Left ventricle myocardium inferior (tissue), 1 donor: ENCODE results near the gene TAC3. TPM values are rescaled to one million over a fixed set of nuclear protein-coding genes. Genes with fewer than 3 reads are reported as not detected.
"Not testable (repeated sequence)": the region's sequence is repeated elsewhere in the genome, so short reads cannot be mapped to it uniquely, and the experiment has no call there.

Experiments
- DNase-seq: peaks from one replicate; pipeline ENCODE4 v3.0.0-alpha.2; 2020
- H3K27ac ChIP-seq: fragments of 200-600 bp; replicated peaks from 2 replicates; pipeline ENCODE4 v1.8.0; 2021
- H3K27me3 ChIP-seq: fragments of 200-600 bp; 2 replicates; pipeline ENCODE4 v1.8.0; 2021; ENCODE audit warnings: low read depth
- H3K36me3 ChIP-seq: fragments of 200-600 bp; 2 replicates; pipeline ENCODE4 v1.8.0; 2021
- H3K4me1 ChIP-seq: fragments of 200-600 bp; 2 replicates; pipeline ENCODE4 v1.8.0; 2021
- H3K4me3 ChIP-seq: fragments of 200-600 bp; 2 replicates; pipeline ENCODE4 v1.8.0; 2021; ENCODE audit warnings: mild to moderate bottlenecking, moderate library complexity
- H3K9me3 ChIP-seq: fragments of 200-600 bp; replicated peaks from 2 replicates; pipeline ENCODE4 v1.8.0; 2021
- intact Hi-C: fragments of 100-400 bp; cut with micrococcal nuclease; formaldehyde crosslinking; loops from one replicate; pipeline ENCODE4 v1.11.0; 2022
- total RNA-seq: library from RNA; stranded (reverse); fragmentation: NEBNext Ultra II Directional; extraction: Animal tissue kit (Norgen Biotek cat#: 25700); gene quantifications from one replicate; pipeline ENCODE4 v1.2.1, GENCODE V29; 2021
- TF ChIP-seq, protein P1 (sequence below): fragments of 200-600 bp; IDR thresholded peaks from 2 replicates; pipeline ENCODE4 v1.8.0; 2021; ENCODE audit warnings: antibody characterized with exemption, mild to moderate bottlenecking, borderline replicate concordance
- donor health status: DM: no; HTN: yes; CAD: no; lungs with severe emphysema.

Gene TAC3
- total RNA-seq, 1 donor from 2014 or later, result not detected

DNA sequence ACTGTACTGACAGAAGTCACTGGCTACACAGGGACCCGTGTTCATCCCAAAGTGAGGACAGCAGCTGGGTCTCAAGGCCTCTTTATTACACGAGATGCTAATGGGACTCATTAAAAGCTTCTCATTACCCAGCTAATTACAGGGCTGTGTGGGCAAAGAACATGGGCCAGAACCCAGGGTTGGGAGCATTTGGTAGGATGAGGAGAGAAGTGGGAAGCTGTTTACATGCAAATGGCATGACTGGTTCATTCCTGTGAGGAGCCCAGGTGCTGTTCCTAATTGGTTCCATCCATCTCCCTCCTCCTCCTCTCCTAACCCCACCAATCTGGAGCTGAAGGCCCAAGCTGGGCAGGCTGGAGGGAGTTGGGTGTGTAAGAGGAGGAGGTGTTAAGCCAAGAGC is 8.9 kb upstream of the TAC3 start:
- peaks cover 63% of the 10 kb centered on the region for H3K27me3 ChIP-seq
- H3K9me3 ChIP-seq, result no peaks in the 10 kb centered on the region
- H3K4me1 ChIP-seq, result no peaks in the 10 kb centered on the region
- DNase-seq, result no peak
- TF ChIP-seq, protein P1, sequence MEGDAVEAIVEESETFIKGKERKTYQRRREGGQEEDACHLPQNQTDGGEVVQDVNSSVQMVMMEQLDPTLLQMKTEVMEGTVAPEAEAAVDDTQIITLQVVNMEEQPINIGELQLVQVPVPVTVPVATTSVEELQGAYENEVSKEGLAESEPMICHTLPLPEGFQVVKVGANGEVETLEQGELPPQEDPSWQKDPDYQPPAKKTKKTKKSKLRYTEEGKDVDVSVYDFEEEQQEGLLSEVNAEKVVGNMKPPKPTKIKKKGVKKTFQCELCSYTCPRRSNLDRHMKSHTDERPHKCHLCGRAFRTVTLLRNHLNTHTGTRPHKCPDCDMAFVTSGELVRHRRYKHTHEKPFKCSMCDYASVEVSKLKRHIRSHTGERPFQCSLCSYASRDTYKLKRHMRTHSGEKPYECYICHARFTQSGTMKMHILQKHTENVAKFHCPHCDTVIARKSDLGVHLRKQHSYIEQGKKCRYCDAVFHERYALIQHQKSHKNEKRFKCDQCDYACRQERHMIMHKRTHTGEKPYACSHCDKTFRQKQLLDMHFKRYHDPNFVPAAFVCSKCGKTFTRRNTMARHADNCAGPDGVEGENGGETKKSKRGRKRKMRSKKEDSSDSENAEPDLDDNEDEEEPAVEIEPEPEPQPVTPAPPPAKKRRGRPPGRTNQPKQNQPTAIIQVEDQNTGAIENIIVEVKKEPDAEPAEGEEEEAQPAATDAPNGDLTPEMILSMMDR, result no peak
- H3K36me3 ChIP-seq, result no peaks in the 10 kb centered on the region
- H3K27ac ChIP-seq, result no peak overlapping the region
- intact Hi-C loops, result no loop called here
- no peak overlapping the region for H3K4me3 ChIP-seq

DNA sequence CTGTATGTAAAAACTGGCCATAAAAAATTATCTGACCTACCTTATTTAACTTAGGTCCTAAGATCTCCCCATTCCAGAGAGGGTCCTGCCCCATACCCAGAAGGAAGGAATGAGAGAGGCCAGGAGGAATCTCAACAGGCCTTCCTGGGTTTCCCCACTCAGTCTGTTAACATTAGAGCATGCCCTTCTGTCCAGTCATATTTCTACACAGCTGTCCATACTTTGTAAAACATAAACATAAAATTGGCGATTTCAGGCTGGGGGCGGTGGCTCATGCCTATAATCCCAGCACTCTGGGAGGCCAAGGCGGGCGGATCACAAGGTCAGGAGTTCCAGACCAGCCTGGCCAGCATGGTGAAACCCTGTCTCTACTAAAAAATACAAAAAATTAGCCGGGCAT is 6.0 kb upstream of the TAC3 start:
- H3K27ac ChIP-seq, H3K36me3 ChIP-seq, intact Hi-C loops, DNase-seq, H3K4me1 ChIP-seq, H3K9me3 ChIP-seq, H3K4me3 ChIP-seq: not testable (repeated sequence)
- H3K27me3 ChIP-seq, result peaks cover 41% of the 10 kb centered on the region

DNA sequence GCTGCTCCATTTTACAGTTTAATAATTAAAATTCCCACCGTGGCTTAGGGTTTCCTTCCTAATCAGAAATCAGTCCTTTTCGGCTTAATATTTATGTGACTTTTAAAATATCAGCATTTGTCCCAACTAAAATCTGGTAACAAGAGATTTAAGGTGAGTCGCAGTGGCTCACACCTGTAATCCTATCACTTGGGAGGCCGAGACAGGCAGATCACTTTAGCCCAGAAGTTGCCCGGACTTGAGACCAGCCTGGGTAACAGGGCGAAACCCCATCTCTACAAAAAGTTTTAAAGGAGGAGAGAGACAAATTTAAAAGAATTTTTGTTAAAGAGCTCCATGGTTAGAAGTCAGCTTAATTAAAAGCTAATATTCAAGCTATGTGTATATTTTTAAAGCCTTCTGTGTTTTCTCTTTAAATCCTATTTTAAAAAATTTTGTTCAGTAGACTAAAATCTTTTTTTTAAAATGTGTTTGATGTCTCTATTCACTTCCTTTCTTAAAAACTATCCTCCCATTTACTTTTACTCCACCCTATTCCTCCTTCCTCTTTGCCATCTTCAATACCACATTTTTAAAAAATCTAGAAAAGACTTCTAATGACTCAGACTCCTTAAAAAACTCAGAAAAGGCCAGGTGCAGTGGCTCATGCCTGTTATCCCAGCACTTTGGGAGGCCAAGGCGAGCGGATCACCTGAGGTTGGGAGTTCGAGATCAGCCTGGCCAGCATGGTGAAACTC is 3.8 kb upstream of the TAC3 start:
- Histone ChIP-seq H3K9me3 (no peaks in the 10 kb centered on the region), H3K4me1 (no peaks in the 10 kb centered on the region), H3K4me3 (no peak overlapping the region), H3K27ac (no peak overlapping the region), H3K27me3 (peaks cover 41% of the 10 kb centered on the region), H3K36me3 (no peaks in the 10 kb centered on the region)
- TF ChIP-seq, protein P1, result no peak
- no peak for DNase-seq
- intact Hi-C loops, result no loop called here

DNA sequence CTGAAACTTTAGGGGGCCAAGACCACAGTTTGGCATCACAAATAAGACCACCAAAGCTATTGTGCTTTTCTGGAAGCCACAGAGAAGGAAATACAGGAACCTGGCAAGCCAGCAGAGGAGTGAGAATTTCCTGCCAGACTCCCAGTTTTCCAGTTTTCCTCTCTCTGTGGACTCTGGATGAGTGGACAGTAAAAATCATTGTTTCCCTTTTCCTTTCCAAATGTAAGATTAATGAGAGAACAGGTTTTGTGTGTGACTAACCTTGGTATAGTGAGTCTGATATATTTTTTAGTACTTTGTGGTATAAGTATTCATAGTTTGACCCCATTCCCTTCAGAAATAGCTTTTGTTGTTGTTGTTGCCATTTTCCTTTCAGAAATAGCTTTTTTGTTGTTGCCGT is 2.6 kb upstream of the TAC3 start:
- intact Hi-C loops, result no loop called here

DNA sequence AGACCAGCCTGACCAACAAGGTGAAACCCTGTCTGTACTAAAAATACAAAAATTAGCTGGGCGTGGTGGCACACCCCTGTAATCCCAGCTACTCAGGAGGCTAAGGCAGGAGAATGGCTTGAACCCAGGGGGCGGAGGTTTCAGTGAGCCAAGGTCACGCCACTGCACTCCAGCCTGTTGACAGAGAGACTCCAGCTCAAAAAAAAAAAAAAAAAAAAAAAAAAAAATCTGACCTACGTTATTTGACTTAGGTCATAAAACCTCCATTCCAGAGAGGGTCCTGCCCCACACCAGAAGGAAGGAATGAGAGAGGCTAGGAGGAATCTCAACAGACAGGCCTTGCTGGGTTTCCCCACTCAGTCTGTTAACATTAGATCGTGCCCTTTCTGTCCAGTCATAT is 2.0 kb upstream of the TAC3 start:
- H3K4me3 ChIP-seq, DNase-seq, intact Hi-C loops, H3K9me3 ChIP-seq, H3K36me3 ChIP-seq, H3K27ac ChIP-seq, H3K4me1 ChIP-seq: not testable (repeated sequence)
- H3K27me3 ChIP-seq, result peaks cover 44% of the 10 kb centered on the region

More for the DNA sequence above, 2.6 kb upstream of the TAC3 start:
- Histone ChIP-seq H3K27me3 (peaks cover 41% of the 10 kb centered on the region), H3K4me3 (no peak overlapping the region), H3K4me1 (no peaks in the 10 kb centered on the region), H3K9me3 (no peaks in the 10 kb centered on the region), H3K27ac (no peak overlapping the region), H3K36me3 (no peaks in the 10 kb centered on the region)
- no peak for DNase-seq
- TF ChIP-seq, protein P1, result no peak

DNA sequence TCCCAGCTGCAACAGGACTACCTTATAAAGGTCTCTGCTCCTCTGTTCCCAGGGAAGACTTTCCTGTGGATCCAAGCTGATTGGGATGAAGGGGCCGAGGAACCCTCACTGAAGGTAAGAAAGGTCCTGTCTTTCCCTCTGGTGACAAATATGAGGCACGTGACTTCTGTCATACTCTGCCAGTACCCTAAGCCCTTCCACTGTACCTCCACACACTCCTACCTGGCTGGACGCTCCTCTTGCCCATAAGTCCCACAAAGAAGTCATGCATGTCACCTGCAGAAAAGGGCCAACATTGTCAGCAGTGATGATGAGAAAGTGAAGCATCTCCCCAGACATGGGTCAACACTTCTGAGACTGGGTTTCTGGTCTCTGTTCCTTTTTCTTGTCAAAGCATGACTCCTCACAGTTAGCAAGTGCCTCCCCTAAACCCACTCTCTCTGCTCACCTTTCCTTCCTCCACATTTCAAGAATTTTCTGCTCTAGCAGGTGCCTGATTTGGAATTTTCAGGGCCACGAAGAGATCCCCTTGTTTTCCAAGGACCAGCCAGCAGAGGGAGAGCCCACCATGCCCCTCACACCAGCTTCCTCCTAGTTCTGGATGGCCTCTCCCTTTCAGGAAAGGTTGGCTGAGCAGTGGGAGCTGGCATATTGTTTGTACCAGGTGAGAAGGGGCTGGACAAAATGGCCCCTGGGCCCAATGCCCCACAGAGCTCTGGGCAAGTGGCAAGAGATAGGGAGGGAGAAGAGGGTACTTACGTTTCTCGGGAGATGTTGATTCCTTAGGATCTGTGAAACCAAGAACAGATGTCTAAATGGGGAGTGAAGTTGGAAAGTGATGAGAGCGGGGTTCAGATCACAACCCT is 3.5 kb downstream of the TAC3 start:
- no peak overlapping the region for H3K4me3 ChIP-seq
- DNase-seq, result no peak
- H3K9me3 ChIP-seq, result no peaks in the 10 kb centered on the region
- H3K36me3 ChIP-seq, result no peaks in the 10 kb centered on the region
- no peak overlapping the region for H3K27ac ChIP-seq
- H3K27me3 ChIP-seq, result peaks cover 55% of the 10 kb centered on the region
- intact Hi-C loops, result no loop called here
- TF ChIP-seq, protein P1, result no peak
- peaks cover 5% of the 10 kb centered on the region for H3K4me1 ChIP-seq
